Dermis microvascular lymphatic vessel endothelial cell (primary cell): Measurements from ENCODE around the gene TECPR2. TPM values are rescaled to one million over a fixed set of nuclear protein-coding genes. Genes with fewer than 3 reads are reported as not detected.

ENCODE experiments used
- DNase-seq, 2 donors: peaks; one replicate each; pipeline versions ENCODE4 v3.0.0 to v3.0.0-alpha.2; 2010; ENCODE audit warnings: low read depth in 2 of 2
- total RNA-seq: library from RNA; depleted of rRNA; stranded (reverse); fragments of >200 nt; gene quantifications from 2 replicates; pipeline ENCODE4 v1.2.1, GENCODE V29; 2014

The TECPR2 gene
- total RNA-seq, 1 donor from 2014 or later: 6.2 TPM

DNA sequence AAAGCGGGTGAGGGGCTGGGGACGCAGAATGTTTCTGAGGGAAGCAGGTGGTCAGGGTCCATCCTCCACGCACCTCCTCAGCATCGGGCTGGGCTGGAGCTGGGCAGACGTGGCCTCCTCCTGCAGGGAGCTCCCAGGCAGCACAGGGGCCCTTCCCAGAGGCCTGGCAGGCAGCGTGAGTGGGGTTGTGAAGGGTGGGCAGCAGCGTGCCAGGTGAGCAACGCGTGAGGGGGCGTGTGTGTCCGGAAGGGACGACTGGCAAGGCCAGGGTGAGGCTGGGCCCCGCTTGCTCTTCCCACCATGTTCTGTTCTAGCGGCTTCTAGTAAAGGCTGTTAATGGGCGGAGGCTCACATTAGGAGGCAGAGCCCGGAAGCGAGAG lies 129.8 kb downstream of the TECPR2 start:
- no peak for DNase-seq

DNA sequence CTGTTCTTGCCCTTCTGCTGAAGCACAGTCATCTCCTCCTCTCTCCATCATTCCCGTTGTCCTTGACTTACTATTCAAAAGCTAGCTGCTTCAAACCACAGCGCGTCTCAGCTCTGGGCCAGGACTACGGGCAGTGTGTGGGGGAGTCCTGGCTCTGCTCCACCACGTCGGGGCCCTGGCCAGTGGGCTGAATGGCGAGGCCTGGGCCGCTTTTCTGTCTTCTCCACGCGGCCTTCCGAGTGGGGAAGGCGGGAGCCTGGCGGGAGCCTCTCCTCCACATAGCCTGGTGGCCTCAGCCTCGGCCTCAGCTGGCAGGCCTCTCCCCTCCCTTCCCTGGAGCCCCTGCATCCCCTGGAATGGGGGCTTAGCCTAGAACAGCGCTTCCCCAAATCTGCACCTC lies 130.4 kb downstream of the TECPR2 start:
- DNase-seq: no peak

DNA sequence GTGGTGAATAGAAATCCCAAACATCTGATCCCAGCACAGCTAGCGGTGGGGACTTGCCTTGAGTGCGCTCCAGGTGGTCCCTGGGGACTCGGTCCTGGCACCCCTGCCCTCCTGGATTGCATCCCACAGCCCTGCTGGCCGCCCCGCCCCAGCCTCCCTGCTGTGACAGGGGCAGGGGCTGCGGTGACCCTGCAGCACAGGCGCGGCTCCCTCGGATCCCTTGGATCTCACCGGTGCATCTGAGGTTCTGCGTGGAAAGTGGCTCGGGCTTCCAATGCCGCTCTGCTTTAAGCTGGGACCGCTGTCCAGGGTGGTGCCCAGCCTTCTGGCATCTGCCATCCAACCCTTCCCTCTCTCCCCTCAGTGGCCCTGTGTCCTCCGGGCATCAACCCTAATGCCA lies 130.8 kb downstream of the TECPR2 start:
- DNase-seq: no peak

DNA sequence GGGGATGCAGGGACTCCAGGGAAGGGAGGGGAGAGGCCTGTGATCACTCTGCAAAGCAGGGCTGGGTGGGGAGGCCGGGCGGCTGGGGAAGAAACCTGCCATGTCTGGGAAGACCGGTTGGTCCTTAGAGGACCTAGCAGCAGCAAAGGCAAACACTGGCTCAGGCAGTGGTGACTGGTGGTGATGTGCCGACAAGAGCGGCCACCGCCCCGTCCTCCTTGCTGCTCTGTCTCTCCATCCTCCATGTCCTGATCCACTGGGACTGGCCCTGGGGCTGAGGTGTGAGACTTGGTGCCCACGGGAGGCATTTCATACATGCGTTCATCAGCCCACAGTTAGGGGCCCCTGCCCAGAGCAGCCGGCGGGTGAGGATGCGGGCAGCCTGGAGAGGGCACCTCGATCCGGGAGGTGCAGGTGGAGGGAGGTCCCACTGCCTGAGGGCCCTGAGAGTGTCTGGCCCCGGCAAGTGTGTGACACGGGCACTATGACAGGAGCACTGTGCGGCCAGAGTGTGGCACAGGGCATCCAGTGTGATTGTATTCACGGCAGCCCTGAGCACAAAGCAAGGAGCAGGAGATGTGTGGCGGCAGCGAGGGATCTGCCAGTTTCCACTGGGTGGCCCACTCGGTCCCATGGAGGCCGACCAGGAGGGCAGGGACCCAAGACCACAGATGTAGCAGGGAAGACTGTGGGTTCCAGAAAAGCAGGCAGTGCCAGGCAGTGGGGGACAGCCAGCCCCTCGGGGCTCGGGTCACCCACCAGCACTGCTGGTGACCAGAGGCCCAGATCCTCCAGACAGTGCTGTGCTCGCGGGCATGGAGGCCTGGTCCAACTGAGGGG lies 133.0 kb downstream of the TECPR2 start:
- DNase-seq: no peak

GRCh38 chr14:102496331-102496691 lies 133.6 kb downstream of the TECPR2 start:
- no peak for DNase-seq

GRCh38 chr14:102496958-102497744 lies 134.4 kb downstream of the TECPR2 start:
- DNase-seq: no peak

DNA sequence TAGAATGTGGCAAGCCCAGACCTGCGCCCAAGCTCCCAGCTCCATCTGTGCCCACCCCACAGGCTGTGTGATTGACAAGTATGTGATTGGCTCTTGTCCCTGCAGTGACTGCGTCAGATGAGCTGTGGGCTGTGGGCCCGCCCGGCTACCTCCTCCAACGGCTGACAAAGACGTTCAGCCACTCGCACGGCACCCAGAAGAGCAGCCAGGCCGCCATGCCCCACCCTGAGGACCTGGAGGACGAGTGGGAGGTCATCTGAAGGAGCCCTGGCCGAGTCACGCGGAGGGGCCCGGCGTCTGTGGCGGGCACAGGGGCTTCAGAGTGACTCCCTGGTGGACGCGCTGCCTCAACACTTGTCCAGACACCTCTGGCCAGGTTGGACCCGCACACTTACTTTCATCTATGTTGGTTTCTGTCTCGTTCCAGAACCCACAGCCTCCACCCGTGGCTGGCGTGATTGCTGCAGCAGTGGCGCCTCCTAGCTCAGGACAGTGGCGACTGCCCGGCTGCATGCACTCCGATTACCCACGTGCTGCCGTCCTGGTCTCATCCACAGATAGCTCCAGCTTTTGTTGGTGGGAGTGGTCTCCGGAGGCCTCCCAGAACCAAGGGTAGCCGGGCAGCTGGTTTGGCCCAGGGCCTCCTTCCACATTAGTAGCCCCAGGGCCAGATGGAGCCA lies 135.4 kb downstream of the TECPR2 start:
- DNase-seq: no peak

- no peak for DNase-seq
Measured at GRCh38 chr14:102498678-102499265, 136.0 kb downstream of the TECPR2 start.

GRCh38 chr14:102499401-102500157 lies 136.8 kb downstream of the TECPR2 start:
- no peak for DNase-seq

- peak in 1 of 2 donors; percentile 60 for DNase-seq
Measured at GRCh38 chr14:102500158-102500662, 137.5 kb downstream of the TECPR2 start.

- DNase-seq: no peak
Measured at GRCh38 chr14:102500713-102501112, 138.0 kb downstream of the TECPR2 start.

DNA sequence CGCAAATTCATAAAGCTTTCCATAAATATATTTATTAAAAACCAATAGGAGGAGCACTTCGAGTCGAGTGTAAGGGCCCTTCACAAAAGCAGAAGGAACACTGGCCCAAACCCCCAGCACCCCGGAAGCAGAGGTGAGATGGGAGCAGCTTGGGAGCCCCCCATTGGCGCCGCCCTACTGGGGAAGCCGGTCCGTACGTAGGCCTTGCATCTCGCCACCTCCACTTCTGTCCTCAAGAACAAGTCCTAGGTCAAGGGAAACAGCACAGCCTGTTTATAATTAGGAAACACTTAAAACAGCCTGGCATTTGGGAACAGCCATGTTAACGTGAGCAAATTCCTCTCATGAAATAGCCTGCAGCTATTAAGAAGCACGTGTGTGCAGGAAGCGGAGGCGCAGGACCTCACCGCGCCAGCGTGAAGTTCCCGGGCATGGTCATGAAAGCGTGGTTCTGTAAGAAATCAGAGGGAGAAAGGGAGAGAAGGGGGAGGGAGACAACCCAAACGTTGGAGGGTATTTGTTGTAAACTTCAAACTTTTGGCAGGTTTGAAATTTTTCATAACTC lies 139.1 kb downstream of the TECPR2 start:
- DNase-seq: no peak

DNA sequence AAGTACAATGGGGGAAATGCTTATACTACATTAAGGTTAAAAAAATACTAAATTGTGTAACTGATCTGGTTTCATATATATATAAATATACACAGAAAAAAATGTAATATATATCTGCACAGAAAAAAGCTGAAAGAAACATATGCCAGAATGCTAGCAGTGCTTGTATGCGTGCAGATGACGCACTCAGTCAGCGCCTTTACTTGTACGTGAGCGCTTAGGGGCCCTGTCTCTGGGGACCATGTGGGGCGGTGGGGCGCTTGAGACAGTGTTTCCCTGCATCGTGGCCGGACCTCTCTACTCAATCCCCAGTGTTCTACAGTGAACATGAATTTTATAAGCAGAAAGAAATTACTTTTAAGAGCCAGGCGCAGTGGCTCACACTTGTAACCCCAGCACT lies 139.8 kb downstream of the TECPR2 start:
- no peak for DNase-seq

- DNase-seq: peak in 1 of 2 donors; percentile 67
Measured at GRCh38 chr14:102503641-102504327, 141.0 kb downstream of the TECPR2 start.

DNA sequence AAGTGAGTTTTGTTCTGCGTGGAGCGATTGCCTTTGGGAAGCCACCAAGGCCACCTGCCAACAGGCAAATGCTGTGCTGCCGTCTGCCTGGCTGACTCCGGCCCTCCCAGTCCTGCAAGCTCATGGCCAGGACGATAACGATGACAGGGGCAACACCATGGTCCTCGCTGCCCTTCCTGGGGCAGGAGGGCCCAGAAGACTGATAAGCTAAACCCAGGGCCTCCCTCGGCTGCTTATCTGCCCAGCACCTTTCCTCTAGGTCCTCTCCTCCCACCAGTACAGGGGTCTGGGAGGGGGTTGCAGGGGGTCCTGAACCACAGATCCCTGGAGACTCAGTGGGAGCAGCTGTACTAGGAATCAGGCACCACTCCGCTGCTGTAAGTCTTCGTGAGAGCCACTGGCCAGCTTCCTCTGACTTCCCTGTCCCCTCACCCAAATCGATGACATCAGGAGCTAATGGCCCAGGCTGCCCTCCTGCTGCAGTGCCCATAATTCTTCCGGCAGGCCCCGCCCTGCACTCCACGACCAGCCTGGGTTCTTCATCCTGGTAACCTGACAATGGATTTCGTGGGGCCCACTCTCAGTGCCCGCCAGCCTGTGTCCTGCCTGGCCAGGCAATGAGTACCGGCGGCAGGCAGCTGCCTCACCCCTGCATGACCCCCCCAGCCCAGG lies 141.7 kb downstream of the TECPR2 start:
- DNase-seq: no peak

- DNase-seq: no peak
Measured at GRCh38 chr14:102505000-102505619, 142.4 kb downstream of the TECPR2 start.

- DNase-seq: no peak
Measured at GRCh38 chr14:102505775-102506625, 143.3 kb downstream of the TECPR2 start.

- DNase-seq: no peak
Measured at GRCh38 chr14:102506626-102506925, 143.8 kb downstream of the TECPR2 start.
